Measurements from ENCODE around the gene ZNF511. TPM values are rescaled to one million over a fixed set of nuclear protein-coding genes. Genes with fewer than 3 reads are reported as not detected.

ZNF511 gene
- polyA plus RNA-seq, 1 donor from 2014 or later, result 17.6 TPM

GRCh38 chr10:133359554-133359971 lies 50.8 kb downstream of the ZNF511 start:
- no peaks in the 10 kb centered on the region for H4K20me1 ChIP-seq (ENCODE audit: insufficient read depth)
- H3F3A ChIP-seq (ENCODE audit: insufficient read depth, low read length, poor library complexity, severe bottlenecking), result no peaks in the 10 kb centered on the region
- H3K27me3 ChIP-seq (ENCODE audit: insufficient read depth, low read depth, low read length), result no peaks in the 10 kb centered on the region
- H3K4me2 ChIP-seq (ENCODE audit: low read length), result no peak overlapping the region
- no peaks in the 10 kb centered on the region for H3K9me2 ChIP-seq (ENCODE audit: insufficient read depth, low read length)
- H3K4me3 ChIP-seq (ENCODE audit: low read length), result no peak overlapping the region
- TF ChIP-seq EZH2 (IDR thresholded peaks at IDR 0.05; ENCODE audit: borderline replicate concordance, insufficient read depth, low read length, poor library complexity, severe bottlenecking) (no peak), TAF1 (IDR thresholded peaks at IDR 0.05; ENCODE audit: low read depth) (no peak), EP300 (conservative IDR thresholded peaks at IDR 0.05; ENCODE audit: poor library complexity, severe bottlenecking) (no peak), RAD21 (conservative IDR thresholded peaks at IDR 0.05) (no peak), SMC3 (conservative IDR thresholded peaks at IDR 0.05; ENCODE audit: poor library complexity) (no peak)
- TF ChIP-seq, protein P1, sequence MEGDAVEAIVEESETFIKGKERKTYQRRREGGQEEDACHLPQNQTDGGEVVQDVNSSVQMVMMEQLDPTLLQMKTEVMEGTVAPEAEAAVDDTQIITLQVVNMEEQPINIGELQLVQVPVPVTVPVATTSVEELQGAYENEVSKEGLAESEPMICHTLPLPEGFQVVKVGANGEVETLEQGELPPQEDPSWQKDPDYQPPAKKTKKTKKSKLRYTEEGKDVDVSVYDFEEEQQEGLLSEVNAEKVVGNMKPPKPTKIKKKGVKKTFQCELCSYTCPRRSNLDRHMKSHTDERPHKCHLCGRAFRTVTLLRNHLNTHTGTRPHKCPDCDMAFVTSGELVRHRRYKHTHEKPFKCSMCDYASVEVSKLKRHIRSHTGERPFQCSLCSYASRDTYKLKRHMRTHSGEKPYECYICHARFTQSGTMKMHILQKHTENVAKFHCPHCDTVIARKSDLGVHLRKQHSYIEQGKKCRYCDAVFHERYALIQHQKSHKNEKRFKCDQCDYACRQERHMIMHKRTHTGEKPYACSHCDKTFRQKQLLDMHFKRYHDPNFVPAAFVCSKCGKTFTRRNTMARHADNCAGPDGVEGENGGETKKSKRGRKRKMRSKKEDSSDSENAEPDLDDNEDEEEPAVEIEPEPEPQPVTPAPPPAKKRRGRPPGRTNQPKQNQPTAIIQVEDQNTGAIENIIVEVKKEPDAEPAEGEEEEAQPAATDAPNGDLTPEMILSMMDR (IDR thresholded peaks at IDR 0.05; ENCODE audit: poor library complexity, severe bottlenecking), result no peak
- TF ChIP-seq, protein P2, sequence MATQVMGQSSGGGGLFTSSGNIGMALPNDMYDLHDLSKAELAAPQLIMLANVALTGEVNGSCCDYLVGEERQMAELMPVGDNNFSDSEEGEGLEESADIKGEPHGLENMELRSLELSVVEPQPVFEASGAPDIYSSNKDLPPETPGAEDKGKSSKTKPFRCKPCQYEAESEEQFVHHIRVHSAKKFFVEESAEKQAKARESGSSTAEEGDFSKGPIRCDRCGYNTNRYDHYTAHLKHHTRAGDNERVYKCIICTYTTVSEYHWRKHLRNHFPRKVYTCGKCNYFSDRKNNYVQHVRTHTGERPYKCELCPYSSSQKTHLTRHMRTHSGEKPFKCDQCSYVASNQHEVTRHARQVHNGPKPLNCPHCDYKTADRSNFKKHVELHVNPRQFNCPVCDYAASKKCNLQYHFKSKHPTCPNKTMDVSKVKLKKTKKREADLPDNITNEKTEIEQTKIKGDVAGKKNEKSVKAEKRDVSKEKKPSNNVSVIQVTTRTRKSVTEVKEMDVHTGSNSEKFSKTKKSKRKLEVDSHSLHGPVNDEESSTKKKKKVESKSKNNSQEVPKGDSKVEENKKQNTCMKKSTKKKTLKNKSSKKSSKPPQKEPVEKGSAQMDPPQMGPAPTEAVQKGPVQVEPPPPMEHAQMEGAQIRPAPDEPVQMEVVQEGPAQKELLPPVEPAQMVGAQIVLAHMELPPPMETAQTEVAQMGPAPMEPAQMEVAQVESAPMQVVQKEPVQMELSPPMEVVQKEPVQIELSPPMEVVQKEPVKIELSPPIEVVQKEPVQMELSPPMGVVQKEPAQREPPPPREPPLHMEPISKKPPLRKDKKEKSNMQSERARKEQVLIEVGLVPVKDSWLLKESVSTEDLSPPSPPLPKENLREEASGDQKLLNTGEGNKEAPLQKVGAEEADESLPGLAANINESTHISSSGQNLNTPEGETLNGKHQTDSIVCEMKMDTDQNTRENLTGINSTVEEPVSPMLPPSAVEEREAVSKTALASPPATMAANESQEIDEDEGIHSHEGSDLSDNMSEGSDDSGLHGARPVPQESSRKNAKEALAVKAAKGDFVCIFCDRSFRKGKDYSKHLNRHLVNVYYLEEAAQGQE (IDR thresholded peaks at IDR 0.05; ENCODE audit: borderline replicate concordance), result no peak
- no peak overlapping the region for H2AFZ ChIP-seq (ENCODE audit: low read depth, low read length)
- no peak overlapping the region for H3K9ac ChIP-seq (ENCODE audit: low read length)
- H3K79me2 ChIP-seq (replicated peaks; ENCODE audit: insufficient read depth, low read length), result no peaks in the 10 kb centered on the region
- H3K27ac ChIP-seq (ENCODE audit: low read length), result no peak overlapping the region
- H3K9me3 ChIP-seq (ENCODE audit: low read length), result peaks cover 2% of the 10 kb centered on the region
- H3K36me3 ChIP-seq (ENCODE audit: insufficient read depth, low read length), result no peaks in the 10 kb centered on the region

GRCh38 chr10:133359972-133360610 lies 51.4 kb downstream of the ZNF511 start:
- no peak overlapping the region for H3K27ac ChIP-seq (ENCODE audit: low read length)

More at GRCh38 chr10:133359972-133360610, 51.4 kb downstream of the ZNF511 start:
- Histone ChIP-seq H3K9me3 (ENCODE audit: low read length) (peaks cover 2% of the 10 kb centered on the region), H3F3A (ENCODE audit: insufficient read depth, low read length, poor library complexity, severe bottlenecking) (no peaks in the 10 kb centered on the region), H3K79me2 (replicated peaks; ENCODE audit: insufficient read depth, low read length) (no peaks in the 10 kb centered on the region), H3K9me2 (ENCODE audit: insufficient read depth, low read length) (no peaks in the 10 kb centered on the region), H2AFZ (ENCODE audit: low read depth, low read length) (no peak overlapping the region), H3K4me3 (ENCODE audit: low read length) (no peak overlapping the region), H3K9ac (ENCODE audit: low read length) (no peak overlapping the region), H3K4me2 (ENCODE audit: low read length) (no peak overlapping the region), H4K20me1 (ENCODE audit: insufficient read depth) (no peaks in the 10 kb centered on the region), H3K27me3 (ENCODE audit: insufficient read depth, low read depth, low read length) (no peaks in the 10 kb centered on the region), H3K36me3 (ENCODE audit: insufficient read depth, low read length) (no peaks in the 10 kb centered on the region)
- TF ChIP-seq, protein P2 (IDR thresholded peaks at IDR 0.05; ENCODE audit: borderline replicate concordance), result no peak
- no peak for TF ChIP-seq EZH2 (IDR thresholded peaks at IDR 0.05; ENCODE audit: borderline replicate concordance, insufficient read depth, low read length, poor library complexity, severe bottlenecking)
- TF ChIP-seq SMC3 (conservative IDR thresholded peaks at IDR 0.05; ENCODE audit: poor library complexity), result no peak
- TF ChIP-seq EP300 (conservative IDR thresholded peaks at IDR 0.05; ENCODE audit: poor library complexity, severe bottlenecking), result no peak
- TF ChIP-seq MXI1 (conservative IDR thresholded peaks at IDR 0.05; ENCODE audit: poor library complexity, severe bottlenecking), result no peak
- TF ChIP-seq POLR2AphosphoS5 (IDR thresholded peaks at IDR 0.05), result no peak
- no peak for TF ChIP-seq TAF1 (IDR thresholded peaks at IDR 0.05; ENCODE audit: low read depth)
- TF ChIP-seq, protein P1 (IDR thresholded peaks at IDR 0.05; ENCODE audit: poor library complexity, severe bottlenecking), result no peak
- TF ChIP-seq RAD21 (conservative IDR thresholded peaks at IDR 0.05), result no peak

Measured in neural cell (in vitro differentiated cells).